ENCODE results near the gene CNBP.

CNBP gene

DNA sequence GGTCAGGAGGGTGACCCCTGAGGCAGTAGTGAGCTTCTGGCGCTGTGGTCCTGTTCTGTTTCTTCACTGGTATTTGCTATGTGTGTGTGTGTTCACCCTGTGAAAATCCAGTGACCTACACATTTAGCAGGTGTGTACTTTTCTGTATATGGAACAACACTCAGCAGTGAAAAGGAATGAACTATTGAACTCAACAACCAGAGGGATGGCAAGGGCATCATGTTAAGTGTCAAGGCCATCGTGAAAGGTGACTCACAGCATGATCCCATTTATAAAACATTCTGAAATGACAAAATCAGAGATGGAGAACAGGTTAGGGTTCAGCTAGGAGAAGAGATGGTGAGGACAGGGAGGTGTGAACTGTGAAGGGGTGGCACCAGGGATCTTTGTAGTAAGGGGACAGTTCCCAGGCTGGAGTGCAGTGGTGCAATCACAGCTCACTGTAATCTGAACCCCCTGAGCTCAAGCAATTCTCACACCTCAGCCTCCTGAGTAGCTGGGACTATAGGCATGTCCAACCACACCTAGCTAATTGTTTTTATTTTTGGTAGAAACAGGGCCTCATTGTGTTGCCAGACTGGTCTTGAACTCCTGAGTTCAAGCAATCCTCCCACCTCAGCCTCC is 52.1 kb downstream of the CNBP start:
- DNase-seq (ENCODE audit: low spot score), result no peak

DNA sequence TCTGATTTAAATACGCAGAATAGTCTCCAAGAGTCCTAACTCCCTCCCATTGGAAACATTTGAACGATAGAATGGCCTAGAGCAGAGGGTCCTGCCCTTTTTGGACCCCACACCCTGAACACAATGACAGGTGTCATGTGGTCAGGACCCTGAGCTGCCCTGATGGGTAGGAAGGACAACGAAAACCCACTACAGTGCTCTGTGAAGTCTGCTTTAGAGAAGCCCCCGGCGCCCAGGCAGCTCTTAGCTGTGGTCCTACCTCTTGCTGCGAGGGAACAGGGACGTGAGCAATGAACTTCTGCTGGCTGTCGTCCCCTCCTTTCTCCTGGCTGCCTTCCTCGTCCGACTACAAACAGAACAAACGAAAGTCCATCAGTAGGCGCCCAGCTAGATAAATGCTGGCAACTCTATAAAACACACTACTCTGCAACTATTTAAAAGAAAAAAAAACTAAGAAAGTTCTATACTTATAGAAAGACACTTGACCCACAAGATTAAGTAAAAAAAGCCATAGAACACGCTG is 53.3 kb downstream of the CNBP start:
- DNase-seq (ENCODE audit: low spot score), result no peak

DNA sequence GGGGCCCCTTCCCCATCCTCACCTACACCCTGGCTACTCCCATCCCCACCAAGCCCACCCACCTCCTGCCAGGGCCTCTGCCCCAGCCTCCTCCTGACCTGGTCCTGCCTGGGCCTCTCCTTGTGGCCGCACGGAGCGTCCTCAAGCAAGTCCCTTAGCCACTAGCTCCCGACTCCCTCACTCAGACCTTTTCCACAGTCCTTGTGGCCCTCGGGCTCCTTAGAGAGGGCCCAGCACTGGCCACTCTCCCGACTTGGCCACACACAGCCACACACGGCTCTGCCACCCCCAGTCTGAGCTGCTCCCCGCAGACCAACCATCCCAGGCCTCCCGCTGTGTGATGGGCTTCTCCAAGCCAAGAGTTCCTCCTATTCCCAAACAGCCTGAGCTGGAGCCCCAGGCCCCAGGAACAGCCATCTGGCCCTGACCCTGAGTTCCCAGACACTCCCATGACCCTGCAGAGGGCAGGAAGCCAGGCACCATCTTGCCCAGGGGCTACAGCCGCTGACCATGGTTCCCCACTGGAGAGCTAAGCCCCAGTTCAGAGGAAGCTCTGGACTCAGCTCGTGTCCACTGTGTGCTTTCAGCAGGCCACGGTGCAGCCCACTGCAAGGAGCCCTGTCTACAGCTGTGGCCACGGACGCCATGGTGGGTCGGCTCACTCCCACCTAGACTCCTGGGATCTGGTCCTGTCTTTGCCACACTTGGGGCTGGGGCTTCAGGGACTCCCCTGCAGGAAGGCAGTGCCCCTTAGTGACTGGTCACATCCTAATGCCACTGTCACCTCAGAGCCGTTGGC is 55.1 kb downstream of the CNBP start:
- DNase-seq (ENCODE audit: low spot score), result no peak

DNA sequence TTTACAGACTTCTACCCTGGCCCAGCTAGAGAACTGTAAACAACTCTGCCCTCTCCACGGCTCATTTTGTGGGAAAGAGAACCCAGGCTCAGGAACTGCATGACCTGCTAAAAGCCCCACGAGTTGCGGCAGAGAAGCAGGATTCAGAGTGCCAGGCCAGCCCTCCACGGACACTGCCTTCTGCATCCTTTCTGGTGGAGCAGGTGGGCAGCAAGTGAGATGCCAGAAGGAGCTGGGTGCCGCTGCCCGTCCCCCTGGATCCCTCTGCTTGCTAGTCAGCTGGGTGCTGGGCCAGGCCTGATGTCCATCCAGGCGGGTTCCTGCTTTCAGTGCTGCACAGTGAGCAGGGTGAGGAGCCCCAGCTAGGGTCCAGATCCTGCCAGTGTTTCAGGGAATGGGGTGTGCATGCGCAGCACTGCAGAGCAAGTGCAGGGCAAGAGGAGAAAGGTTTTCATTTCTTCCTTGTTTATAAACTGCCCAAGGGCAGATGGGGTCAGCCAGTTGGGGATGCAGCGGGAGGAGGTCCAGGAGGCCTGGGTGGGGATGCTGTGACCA is 56.9 kb downstream of the CNBP start:
- no peak for DNase-seq (ENCODE audit: low spot score)

DNA sequence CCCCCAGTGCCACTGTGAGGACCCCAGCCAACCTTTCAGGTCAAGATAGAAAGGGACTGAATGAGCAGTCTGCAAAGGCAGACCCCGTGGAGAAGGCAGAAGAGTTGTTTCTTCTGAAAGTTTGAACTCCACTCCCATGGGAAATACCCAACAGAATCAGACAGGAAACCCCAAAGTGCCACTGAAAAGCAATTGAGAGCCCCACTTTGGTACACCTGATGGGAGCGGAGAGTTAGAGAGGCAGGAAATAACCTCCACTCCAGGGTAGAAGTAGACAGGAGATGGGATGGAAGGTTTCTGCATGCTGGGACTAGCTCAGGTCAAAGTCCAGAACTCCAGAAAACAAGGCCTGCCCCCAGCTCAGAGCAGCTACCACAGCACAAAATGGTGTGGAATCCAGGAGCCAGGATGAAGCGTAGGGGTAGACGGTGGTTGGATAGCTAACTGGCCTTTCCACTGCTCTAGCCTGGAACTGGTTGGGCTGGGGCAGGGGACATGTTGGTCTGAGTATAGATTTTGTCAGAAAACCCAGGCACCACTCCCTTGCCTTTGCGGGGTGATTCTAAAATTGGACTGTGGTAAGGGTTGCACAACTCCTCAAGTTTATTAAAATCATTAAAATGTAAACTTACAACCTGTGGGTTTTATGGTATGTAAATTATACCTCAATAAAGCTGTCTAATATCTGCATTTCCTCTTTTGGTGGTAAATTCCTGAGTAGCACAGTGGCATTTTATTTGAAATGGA is 60.2 kb downstream of the CNBP start:
- DNase-seq (ENCODE audit: low spot score), result no peak

DNA sequence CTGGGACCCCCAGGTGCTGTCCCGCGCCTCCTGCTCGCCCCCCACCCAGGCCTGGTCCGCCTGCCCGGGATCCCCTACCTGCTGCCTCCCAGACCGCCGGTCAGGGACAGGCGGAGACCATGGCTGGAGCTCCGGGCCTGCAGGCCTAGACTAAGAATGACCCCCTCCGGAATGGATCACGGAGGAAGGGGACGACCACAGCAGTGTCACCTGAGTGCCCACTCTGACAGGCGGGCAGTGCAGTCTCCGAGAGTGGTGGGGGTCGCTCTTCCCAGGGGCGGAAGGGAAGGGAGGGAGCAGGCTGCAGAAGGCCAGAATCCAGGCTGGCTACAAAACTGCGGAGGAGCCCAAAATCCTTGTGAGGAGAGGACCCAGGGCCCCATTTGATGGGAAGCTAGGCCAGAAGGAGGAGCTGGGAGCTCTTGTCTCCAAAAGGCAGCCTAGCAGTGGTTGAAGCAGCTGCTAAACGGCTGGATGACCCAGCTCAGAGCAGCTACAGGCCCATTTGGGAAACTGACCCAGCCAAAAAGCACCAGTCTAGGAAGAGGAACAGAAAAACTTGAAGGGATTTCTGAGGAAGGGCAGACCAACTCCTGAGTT is 61.2 kb downstream of the CNBP start:
- DNase-seq (ENCODE audit: low spot score), result no peak

DNA sequence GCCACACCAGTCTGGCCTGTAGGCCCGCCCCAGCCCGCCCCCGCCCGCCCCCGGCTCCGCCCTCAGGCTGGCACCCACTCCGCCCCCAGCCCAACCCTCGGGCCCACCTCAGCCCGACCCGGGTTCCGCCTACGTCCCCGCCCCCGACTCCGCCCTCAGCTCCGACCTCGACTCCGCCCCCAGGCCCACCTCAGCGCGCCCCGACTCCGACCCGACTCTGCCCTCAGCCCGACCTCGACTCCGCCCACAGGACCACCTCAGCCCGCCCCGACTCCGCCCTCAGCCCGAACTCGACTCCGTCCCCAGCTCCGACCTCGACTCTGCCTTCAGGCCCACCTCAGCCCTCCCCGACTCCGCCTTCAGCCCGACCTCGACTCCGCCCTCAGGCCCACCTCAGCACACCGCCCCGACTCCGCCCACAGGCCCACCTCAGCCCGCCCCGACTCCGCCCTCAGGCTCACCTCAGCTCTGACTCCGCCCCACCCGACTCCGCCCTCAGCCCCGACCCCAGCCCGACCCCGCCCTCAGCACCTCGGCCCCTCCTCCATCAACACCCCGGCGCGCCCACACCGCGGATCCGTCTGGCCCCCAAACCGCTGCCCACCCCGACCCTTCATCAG is 61.8 kb downstream of the CNBP start, which contains the start of gene RAB43:
Gene RAB43 (minus strand): TSS at position 13 of the 620 bp plus-strand sequence. CDS start 315 bp downstream, outside the sequence.
- DNase-seq (ENCODE audit: low spot score), result peak; percentile 96

DNA sequence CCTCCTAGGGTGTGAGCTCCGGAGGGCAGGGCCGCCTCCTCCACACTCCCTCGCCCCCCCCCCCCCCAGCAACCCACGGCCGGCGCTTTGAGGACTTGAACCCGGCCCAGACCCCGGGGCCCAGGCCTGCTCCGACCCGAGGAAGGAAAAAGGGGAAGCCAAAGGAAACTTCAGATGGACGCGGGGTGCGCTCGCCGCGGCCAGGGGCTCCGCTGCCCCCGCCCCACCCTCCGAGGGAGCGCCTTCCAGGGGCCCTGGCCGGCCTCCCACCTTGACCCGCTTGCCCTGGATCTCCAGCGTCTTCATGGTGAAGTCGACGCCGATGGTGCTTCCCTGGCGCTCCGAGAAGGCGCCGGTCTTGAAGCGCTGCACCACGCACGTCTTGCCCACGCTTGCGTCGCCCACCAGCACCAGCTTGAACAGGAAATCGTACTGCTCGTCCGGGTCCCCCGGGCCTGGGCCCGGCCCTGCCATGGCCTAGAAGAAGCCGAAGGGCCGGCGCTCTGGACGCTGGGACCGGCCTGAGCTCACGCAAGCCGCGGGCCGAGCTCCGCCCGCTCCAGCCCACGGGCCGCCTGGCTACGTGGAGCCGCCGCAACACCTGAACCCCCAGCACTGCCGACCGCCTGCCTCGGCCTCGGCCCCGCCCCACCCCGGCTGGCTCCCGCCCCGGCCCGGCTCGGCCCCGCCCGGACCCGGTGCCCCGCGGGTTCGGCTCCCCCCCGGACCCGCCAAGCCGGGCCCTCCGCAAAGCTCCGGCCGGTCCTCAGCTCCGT is 62.5 kb downstream of the CNBP start:
- peak; percentile 51 for DNase-seq (ENCODE audit: low spot score)

DNA sequence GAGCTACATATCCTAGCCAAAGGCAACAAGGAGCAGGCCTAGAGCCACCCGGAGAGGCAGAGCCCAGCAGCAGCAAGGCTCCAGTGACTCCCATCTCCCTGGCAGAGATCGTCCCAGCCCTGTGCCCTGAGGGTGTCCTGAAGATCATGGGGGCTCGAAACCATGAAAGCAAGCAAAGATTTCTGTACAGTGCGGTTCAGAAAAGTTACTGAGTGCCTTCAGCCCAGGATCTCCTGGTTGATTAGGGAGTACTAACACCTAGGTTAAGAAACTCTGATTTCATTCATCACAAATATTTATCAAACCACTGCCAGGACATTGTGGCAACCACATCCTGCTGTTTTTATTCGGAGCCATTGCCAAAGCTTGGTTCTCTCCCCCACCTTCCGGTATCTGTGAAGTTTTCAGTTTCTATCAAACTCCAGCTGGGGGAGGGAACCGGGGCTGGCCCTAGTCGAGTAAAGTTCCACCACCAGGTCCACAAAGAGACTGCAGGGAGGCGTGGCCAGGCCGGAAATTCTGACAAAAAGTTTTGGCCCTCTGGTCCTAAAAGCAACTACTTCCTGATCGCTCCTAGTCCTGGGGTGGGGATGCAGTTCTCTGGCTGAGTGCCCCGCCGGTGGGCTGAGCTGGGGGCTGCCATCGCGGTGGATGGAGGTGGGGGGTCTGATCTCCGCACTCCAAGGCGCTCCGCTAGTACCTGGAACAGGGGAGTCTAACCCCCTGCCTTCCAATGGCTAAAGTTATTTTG is 63.3 kb downstream of the CNBP start:
- DNase-seq (ENCODE audit: low spot score), result no peak

DNA sequence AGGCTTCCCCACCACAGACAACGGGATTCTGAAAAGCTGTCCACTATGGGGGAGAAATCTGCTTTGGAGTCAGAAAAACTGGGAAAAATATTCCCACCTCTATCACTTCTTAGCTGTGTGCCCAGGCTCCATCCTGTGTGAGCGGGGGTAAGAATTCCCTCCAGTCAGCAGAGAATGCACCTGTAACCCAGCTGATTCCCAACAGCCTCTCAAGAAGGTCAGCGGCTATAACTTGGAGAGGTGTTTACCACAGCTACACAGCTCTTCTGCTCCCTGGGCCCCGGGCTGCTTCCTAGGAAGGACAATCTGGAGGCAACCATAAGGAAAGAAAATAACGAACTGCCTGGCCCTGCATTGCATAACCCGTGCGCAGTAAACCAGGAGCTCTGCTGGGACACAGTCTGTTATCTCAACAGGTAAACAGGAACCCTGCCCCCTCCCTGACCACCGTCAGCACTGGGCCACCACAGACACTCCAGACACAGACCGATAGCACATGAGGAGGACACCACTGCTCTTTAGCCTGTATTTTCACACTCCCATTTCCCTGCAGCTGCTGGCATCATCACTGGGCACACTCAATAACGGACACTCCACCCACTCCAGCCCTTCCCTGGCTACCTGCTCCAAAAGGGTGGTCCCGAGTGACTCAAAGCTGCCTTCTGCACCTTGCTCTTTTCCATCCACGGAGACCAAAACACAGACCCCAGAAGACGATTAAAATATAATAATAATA is 64.2 kb downstream of the CNBP start:
- no peak for DNase-seq (ENCODE audit: low spot score)

DNA sequence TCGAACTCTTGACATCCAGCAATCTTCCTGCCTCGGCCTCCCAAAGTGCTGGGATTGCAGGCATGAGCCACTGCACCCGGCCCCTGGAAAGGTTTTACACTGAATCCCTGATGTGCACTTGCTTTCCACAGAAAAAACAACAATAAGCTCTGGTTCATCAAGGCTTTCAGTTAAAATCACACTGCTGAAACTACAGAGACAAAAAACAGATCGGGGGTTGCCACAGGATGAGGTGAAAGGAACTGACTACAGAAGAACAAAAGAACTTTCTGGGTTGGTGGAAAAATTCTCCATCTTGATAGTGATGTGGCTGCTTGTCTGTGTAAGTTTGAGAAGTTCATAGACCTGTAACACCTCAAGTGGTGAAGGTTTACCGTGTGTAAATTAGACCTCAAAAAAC is 65.0 kb downstream of the CNBP start:
- DNase-seq (ENCODE audit: low spot score), result no peak

All from D341Med (cell line).